Calu3 (cell line): ENCODE data around the gene LYPD8. TPM values are rescaled to one million over a fixed set of nuclear protein-coding genes. Genes with fewer than 3 reads are reported as not detected.
"Not testable (repeated sequence)": the region's sequence is repeated elsewhere in the genome, so short reads cannot be mapped to it uniquely, and the experiment has no call there.

Source experiments
- BruUV-seq: library from RNA; stranded (reverse); fragments of 400-500 nt; replicated peaks from 2 replicates; lab custom pipeline; 2021; lab: Mats Ljungman, UMichigan
- CTCF ChIA-PET: fragments of 300-600 bp; sonication (Branson Sonifier 250); formaldehyde crosslinking; loops from one replicate; lab custom pipeline; 2022; ENCODE audit warnings: antibody characterized with exemption; lab: Charles Lee
- DNase-seq: peaks from one replicate; pipeline ENCODE4 v3.0.0; 2022
- H3K27ac Mint-ChIP-seq: one replicate; pipeline ENCODE4 v1.8.0; 2022; ENCODE audit warnings: mixed read lengths; ENCODE audit not compliant: unreplicated experiment
- H3K27me3 Mint-ChIP-seq: one replicate; pipeline ENCODE4 v1.8.0; 2022; ENCODE audit warnings: mixed read lengths; ENCODE audit not compliant: unreplicated experiment
- H3K36me3 Mint-ChIP-seq: one replicate; pipeline ENCODE4 v1.8.0; 2022; ENCODE audit warnings: mild to moderate bottlenecking, moderate library complexity, mixed read lengths; ENCODE audit not compliant: insufficient read depth, unreplicated experiment
- H3K4me1 Mint-ChIP-seq: one replicate; pipeline ENCODE4 v1.8.0; 2022; ENCODE audit warnings: mild to moderate bottlenecking, low read depth, mixed read lengths; ENCODE audit not compliant: unreplicated experiment
- H3K4me3 Mint-ChIP-seq: one replicate; pipeline ENCODE4 v1.8.0; 2022; ENCODE audit warnings: mild to moderate bottlenecking, low read depth, moderate library complexity, mixed read lengths; ENCODE audit not compliant: unreplicated experiment
- H3K9me3 Mint-ChIP-seq: one replicate; pipeline ENCODE4 v1.8.0; 2022; ENCODE audit warnings: low read depth, mixed read lengths; ENCODE audit not compliant: unreplicated experiment
- intact Hi-C: fragments of 100-400 bp; cut with micrococcal nuclease; formaldehyde crosslinking; loops from one replicate; pipeline ENCODE4 v1.10.0; 2022; ENCODE audit not compliant: unreplicated experiment
- total RNA-seq: library from RNA; stranded (reverse); gene quantifications from 2 replicates; pipeline ENCODE4 v1.2.3, GENCODE V29; 2022
- TF ChIP-seq, protein P1 (sequence below): fragments of 200-600 bp; IDR thresholded peaks from one replicate; pipeline ENCODE4 v1.8.0; 2022; ENCODE audit warnings: antibody characterized with exemption; ENCODE audit not compliant: unreplicated experiment

LYPD8 gene
- total RNA-seq, 1 experiment from 2014 or later, result not detected

DNA sequence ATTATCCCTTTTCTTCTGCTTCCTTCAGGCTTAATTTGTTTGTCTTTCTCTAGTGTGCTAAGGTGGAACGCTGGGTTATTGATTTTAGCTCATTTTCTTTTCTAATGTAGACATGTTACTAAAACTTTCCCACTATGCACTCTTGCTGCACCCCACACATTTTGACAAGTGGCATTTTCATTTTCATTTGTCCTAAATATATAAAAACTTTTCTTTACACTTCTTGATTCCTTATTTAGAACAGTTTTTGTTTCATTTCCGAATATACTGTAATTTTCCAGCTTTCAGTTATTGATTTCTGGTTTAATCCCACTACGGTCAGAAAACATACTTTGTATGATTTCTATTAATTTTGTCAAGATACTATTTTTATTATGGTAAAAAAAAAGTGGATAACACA, 44.9 kb upstream of the LYPD8 start:
- Mint-ChIP-seq H3K9me3 (peaks cover 13% of the 10 kb centered on the region), H3K4me1 (no peaks in the 10 kb centered on the region), H3K27me3 (no peaks in the 10 kb centered on the region), H3K27ac (no peak overlapping the region), H3K4me3 (no peak overlapping the region), H3K36me3 (no peaks in the 10 kb centered on the region)
- intact Hi-C loops, result no loop called here
- no TSS peak for BruUV-seq
- TF ChIP-seq, protein P1, sequence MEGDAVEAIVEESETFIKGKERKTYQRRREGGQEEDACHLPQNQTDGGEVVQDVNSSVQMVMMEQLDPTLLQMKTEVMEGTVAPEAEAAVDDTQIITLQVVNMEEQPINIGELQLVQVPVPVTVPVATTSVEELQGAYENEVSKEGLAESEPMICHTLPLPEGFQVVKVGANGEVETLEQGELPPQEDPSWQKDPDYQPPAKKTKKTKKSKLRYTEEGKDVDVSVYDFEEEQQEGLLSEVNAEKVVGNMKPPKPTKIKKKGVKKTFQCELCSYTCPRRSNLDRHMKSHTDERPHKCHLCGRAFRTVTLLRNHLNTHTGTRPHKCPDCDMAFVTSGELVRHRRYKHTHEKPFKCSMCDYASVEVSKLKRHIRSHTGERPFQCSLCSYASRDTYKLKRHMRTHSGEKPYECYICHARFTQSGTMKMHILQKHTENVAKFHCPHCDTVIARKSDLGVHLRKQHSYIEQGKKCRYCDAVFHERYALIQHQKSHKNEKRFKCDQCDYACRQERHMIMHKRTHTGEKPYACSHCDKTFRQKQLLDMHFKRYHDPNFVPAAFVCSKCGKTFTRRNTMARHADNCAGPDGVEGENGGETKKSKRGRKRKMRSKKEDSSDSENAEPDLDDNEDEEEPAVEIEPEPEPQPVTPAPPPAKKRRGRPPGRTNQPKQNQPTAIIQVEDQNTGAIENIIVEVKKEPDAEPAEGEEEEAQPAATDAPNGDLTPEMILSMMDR, result no peak
- CTCF ChIA-PET, result interaction anchor here (0.7 kb wide), 1 partner anchor 100 kb away, joined by 4 read pairs; no protein-coding TSS in a partner anchor
- no peak for DNase-seq

GRCh38 chr1:248798791-248799190, 43.2 kb upstream of the LYPD8 start:
- H3K27me3 Mint-ChIP-seq, result no peaks in the 10 kb centered on the region
- DNase-seq, result no peak
- intact Hi-C loops, result no loop called here
- TF ChIP-seq, protein P1, result no peak
- peaks cover 17% of the 10 kb centered on the region for H3K9me3 Mint-ChIP-seq
- H3K4me1 Mint-ChIP-seq, result no peaks in the 10 kb centered on the region
- H3K4me3 Mint-ChIP-seq, result no peak overlapping the region
- CTCF ChIA-PET, result no interaction called here
- H3K27ac Mint-ChIP-seq, result no peak overlapping the region
- H3K36me3 Mint-ChIP-seq, result no peaks in the 10 kb centered on the region
- BruUV-seq, result no TSS peak

DNA sequence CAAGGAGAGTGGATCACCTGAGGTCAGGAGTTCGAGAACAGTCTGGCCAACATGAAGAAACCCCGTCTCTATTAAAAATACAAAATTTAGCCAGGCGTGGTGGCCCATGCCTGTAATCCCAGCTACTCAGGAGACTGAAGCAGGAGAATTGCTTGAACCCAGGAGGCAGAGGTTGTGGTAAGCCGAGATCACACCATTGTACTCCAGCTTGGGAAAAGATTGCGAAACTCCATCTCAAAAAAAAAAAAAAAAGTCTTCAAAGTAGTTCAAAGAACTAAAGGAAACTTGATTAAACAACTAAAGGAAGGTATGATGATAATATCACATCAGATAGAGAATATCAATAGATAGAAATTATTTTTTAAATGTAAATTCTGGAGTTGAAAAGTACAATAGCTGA, 39.1 kb upstream of the LYPD8 start:
- intact Hi-C loops, H3K4me1 Mint-ChIP-seq, H3K4me3 Mint-ChIP-seq, H3K27me3 Mint-ChIP-seq, DNase-seq, H3K27ac Mint-ChIP-seq, H3K36me3 Mint-ChIP-seq, CTCF ChIA-PET, H3K9me3 Mint-ChIP-seq, BruUV-seq: not testable (repeated sequence)

GRCh38 chr1:248793592-248793991, 38.0 kb upstream of the LYPD8 start:
- no peaks in the 10 kb centered on the region for H3K27me3 Mint-ChIP-seq
- intact Hi-C loops, result no loop called here
- no TSS peak for BruUV-seq
- CTCF ChIA-PET, result no interaction called here
- TF ChIP-seq, protein P1, result no peak
- peaks cover 10% of the 10 kb centered on the region for H3K9me3 Mint-ChIP-seq
- H3K36me3 Mint-ChIP-seq, result no peaks in the 10 kb centered on the region
- H3K4me3 Mint-ChIP-seq, result no peak overlapping the region
- no peak for DNase-seq
- no peaks in the 10 kb centered on the region for H3K4me1 Mint-ChIP-seq
- no peak overlapping the region for H3K27ac Mint-ChIP-seq

DNA sequence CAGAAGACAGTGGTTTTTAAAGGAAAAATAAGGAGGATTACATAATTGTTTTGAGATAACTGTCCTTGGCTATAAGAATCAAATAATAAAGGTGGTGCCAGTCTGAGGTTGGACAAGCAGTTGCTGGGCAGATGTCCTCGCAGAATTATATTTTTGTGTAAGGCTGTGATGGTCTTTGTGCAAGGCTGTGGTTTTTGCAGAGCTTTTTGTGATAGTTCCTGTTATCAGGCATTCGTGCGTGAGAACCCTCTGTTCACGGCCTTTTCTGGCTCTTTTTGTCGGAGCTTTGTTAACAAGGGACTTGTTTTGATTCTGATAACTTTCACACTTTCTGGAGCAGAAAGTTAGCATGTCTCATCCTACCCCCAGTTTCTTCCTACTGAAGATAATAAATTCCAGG, 36.8 kb upstream of the LYPD8 start:
- no peak for DNase-seq
- BruUV-seq, result no TSS peak
- H3K4me1 Mint-ChIP-seq, result no peaks in the 10 kb centered on the region
- TF ChIP-seq, protein P1, result no peak
- H3K4me3 Mint-ChIP-seq, result no peak overlapping the region
- peaks cover 8% of the 10 kb centered on the region for H3K9me3 Mint-ChIP-seq
- H3K36me3 Mint-ChIP-seq, result no peaks in the 10 kb centered on the region
- intact Hi-C loops, result no loop called here
- H3K27me3 Mint-ChIP-seq, result no peaks in the 10 kb centered on the region
- CTCF ChIA-PET, result interaction anchor here (0.6 kb wide), 1 partner anchor 44 kb away, joined by 3 read pairs; no protein-coding TSS in a partner anchor
- no peak overlapping the region for H3K27ac Mint-ChIP-seq
